IPS-18a (cell line): Measurements from ENCODE around the gene ATP5PF.

Experiments used
- H3K27ac ChIP-seq: one replicate; pipeline ENCODE4 v1.5.1; 2013; ENCODE audit warnings: low read length
- H3K27me3 ChIP-seq: one replicate; pipeline ENCODE4 v1.6.1; 2013; ENCODE audit warnings: mild to moderate bottlenecking, low read length; ENCODE audit not compliant: control insufficient read depth, insufficient read depth
- H3K36me3 ChIP-seq: one replicate; pipeline ENCODE4 v1.6.1; 2013; ENCODE audit warnings: low read depth, low read length; ENCODE audit not compliant: control insufficient read depth
- H3K4me1 ChIP-seq: one replicate; pipeline ENCODE4 v1.6.1; 2013; ENCODE audit warnings: low read depth, low read length; ENCODE audit not compliant: control insufficient read depth
- H3K4me3 ChIP-seq: one replicate; pipeline ENCODE4 v1.5.1; 2013; ENCODE audit warnings: low read length
- H3K9ac ChIP-seq: one replicate; pipeline ENCODE4 v1.6.1; 2013; ENCODE audit warnings: mild to moderate bottlenecking, low read length, moderate library complexity
- H3K9me3 ChIP-seq: one replicate; pipeline ENCODE4 v1.6.1; 2013; ENCODE audit warnings: low read depth, low read length; ENCODE audit not compliant: control insufficient read depth

ATP5PF gene

GRCh38 chr21:25687787-25688186, 46.9 kb downstream of the ATP5PF start:
- no peaks in the 10 kb centered on the region for H3K9me3 ChIP-seq
- H3K27ac ChIP-seq = no peak overlapping the region
- H3K27me3 ChIP-seq = no peaks in the 10 kb centered on the region
- no peaks in the 10 kb centered on the region for H3K4me1 ChIP-seq
- H3K4me3 ChIP-seq = no peak overlapping the region
- no peak overlapping the region for H3K9ac ChIP-seq
- no peaks in the 10 kb centered on the region for H3K36me3 ChIP-seq

GRCh38 chr21:25682382-25682781, 52.3 kb downstream of the ATP5PF start:
- H3K36me3 ChIP-seq = no peaks in the 10 kb centered on the region
- no peak overlapping the region for H3K9ac ChIP-seq
- no peak overlapping the region for H3K27ac ChIP-seq
- H3K27me3 ChIP-seq = no peaks in the 10 kb centered on the region
- H3K4me3 ChIP-seq = no peak overlapping the region
- H3K9me3 ChIP-seq = no peaks in the 10 kb centered on the region
- H3K4me1 ChIP-seq = no peaks in the 10 kb centered on the region

- no peaks in the 10 kb centered on the region for H3K36me3 ChIP-seq
- no peaks in the 10 kb centered on the region for H3K4me1 ChIP-seq
- H3K9me3 ChIP-seq = no peaks in the 10 kb centered on the region
- no peak overlapping the region for H3K27ac ChIP-seq
- no peak overlapping the region for H3K9ac ChIP-seq
- no peaks in the 10 kb centered on the region for H3K27me3 ChIP-seq
- no peak overlapping the region for H3K4me3 ChIP-seq
These were observed 58.3 kb downstream of the ATP5PF start for GRCh38 chr21:25676451-25676850.
